Loucy (cell line): ENCODE measurements around the gene ZNF771.

ENCODE experiments used
- CTCF ChIP-seq: fragments of 200-600 bp; sonication (generic); conservative IDR thresholded peaks from 2 replicates; pipeline ENCODE4 v1.5.1; 2014; ENCODE audit warnings: mild to moderate bottlenecking, antibody characterized with exemption, low read length
- EZH2phosphoT487 ChIP-seq: fragments of 200-600 bp; IDR thresholded peaks from 2 replicates; pipeline ENCODE4 v1.6.1; 2018; ENCODE audit warnings: antibody characterized with exemption, mild to moderate bottlenecking, moderate library complexity, borderline replicate concordance

DNA sequence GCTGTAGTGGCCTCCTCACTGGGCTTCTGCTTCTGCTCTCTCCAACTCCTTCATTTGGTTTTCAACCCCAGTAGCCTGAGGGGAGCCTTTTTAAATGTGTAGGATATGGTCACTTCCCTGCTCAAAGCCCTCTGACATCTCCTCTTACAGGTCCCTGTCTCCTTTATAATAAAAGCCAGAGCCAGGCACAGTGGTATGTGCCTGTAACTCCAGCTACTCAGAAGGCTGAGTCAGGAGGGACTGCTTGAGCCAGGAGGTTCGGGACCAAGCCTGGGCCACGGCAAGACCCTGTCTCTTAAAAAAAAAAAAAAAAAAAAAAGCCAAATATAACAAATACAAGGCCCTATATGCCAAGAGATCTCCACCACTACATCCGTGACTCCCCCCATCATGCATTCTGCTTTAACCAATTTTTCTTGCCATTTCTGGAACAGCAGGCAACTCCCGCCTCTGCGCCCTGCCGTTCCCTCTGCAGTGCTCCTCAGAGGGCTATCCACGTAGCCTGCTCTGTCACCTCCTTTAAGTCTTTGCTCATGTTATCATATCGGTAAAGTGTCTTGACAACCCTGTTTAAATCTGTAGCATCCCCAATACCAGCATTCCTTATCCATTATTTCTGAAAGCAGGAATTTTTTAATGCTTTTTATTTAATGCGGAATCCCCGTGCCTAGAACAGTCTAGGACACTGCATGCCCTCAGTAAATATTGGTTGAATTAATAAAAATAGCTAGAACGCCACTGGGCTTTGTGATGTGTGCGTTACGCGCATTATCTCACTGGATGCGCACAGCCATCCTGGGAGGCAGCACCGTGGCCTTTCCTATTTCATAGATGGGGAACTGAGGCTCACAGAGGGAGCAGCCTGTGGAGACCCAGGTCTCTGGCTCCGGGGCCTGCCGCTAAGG lies 9.5 kb downstream of the ZNF771 start:
- TF ChIP-seq CTCF (no peak), EZH2phosphoT487 (no peak)
